H54 (cell line): ENCODE results near the gene GRAP2.
"Not testable (repeated sequence)": the region's sequence is repeated elsewhere in the genome, so short reads cannot be mapped to it uniquely, and the experiment has no call there.

ENCODE experiments used
- DNase-seq: peaks from one replicate; pipeline ENCODE4 v3.0.0; 2011; ENCODE audit warnings: low spot score, mixed read lengths; ENCODE audit not compliant: insufficient read length
- FAIRE-seq: peaks from 3 replicates; lab custom pipeline; 2011; peaks lifted over from hg19 to GRCh38; lab: Jason Lieb, UNC
- POLR2A ChIP-seq: IDR thresholded peaks from 2 replicates; pipeline ENCODE4 v1.6.1; 2011; ENCODE audit warnings: low read depth, mild to moderate bottlenecking, low read length

The GRAP2 gene

DNA sequence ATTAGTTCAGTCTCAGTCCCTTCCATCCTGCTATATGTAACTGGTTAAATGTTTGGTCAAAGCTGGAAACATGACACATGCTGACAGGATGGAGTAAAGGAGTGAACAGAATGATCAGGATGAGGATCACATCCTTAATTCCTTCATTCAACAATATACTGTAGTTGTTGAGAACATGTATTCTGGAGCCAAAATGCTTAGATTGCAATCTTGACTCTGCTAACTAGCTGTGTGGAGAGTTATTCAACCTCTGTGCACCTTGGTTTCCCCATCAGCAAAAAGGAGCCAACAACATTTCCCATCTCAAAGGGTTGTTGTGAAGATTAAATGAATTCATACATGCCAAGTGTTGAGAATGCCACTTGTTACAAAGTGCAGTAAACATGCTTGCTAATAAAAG, 20.2 kb upstream of the GRAP2 start:
- DNase-seq (no peak), FAIRE-seq (no peak)
- no peak for TF ChIP-seq POLR2A

DNA sequence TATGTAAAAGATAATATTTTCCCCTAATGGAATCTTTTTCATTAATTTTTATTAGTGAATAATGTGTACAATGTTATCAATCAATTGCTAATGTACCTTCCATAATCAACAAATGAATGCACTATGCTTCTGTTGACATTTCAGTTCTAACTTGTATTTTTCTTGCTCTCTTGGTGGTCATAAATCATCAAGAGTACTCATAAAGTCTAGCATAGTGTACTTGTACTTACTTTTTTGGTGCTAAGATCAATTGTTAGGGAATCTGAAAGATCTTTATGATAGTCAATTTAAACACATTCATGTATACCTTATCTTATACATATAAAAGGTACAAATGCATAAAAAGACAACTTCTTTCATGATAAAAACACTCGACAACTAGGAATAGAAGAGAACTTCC, 17.8 kb upstream of the GRAP2 start:
- DNase-seq: no peak
- no peak for FAIRE-seq
- no peak for TF ChIP-seq POLR2A

DNA sequence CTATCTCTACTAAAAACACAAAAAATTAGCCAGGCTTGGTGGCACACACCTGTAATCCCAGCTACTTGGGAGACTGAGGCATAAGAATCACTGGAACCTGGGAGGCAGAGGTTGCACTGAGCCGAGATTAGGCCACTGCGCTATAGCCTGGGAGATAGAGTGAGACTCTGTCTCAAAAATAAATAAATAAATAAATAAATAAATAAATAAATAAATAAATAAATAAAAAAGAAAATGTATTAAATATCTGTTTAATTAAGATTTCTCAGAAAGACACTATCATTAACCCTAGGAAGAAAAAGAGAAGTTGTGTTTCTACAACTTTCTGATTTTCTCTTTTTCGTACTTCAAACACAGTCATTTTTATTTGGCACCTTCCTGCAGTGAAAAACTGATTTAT, 11.0 kb upstream of the GRAP2 start:
- DNase-seq, FAIRE-seq: not testable (repeated sequence)

- DNase-seq (no peak), FAIRE-seq (no peak)
- no peak for TF ChIP-seq POLR2A
These were observed 7.4 kb upstream of the GRAP2 start, which contains the start of gene ENTHD1 for GRCh38 chr22:39893526-39893925. Gene ENTHD1, minus strand, starts transcription at chr22:39893760. Its CDS starts 6,012 bp downstream, at chr22:39887748.

GRCh38 chr22:39894554-39895092, 6.3 kb upstream of the GRAP2 start:
- DNase-seq: no peak
- no peak for TF ChIP-seq POLR2A
- FAIRE-seq: no peak

DNA sequence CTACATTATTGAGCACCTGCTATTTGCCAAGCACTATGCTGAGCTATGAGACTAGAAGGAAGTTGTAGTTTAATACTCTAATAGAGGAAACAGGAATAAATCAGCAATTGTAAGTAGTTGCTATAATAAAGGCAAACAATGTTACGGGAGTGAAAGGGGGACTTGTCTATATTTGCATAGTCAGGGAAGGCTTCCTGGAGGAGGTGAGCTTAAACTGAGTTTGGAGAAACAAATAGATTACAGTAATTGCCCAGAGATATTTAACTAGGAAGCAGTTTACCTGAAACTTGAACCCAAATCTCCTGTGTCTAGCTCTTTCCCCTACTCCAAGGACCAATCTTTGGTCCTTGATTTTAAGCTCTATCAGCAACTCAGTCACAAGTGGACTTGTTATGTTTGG, 5.2 kb upstream of the GRAP2 start:
- no peak for TF ChIP-seq POLR2A
- DNase-seq (no peak), FAIRE-seq (no peak)

- TF ChIP-seq POLR2A: no peak
- FAIRE-seq (no peak), DNase-seq (no peak)
These were observed 4.4 kb upstream of the GRAP2 start for GRCh38 chr22:39896313-39896996.

GRCh38 chr22:39897841-39898240, 3.0 kb upstream of the GRAP2 start:
- no peak for FAIRE-seq
- TF ChIP-seq POLR2A: no peak
- DNase-seq: no peak

DNA sequence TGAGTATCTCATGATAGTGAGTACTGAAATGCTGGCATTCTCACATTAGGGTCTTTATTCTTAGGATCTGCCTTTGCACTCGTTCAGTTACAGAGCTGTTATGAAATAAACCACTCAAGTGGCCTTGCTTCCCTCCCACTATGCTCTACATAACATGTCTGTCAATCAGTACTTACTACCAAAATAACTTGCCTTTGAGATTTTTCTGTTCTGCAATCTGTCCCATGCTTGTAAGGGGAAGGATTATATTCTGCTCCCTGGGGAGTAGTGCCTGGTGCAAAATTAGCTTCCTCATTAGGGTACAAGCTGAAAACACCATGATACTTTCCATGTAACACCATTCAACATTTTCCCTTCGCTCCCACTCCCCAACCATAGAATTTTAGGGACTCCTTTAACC, 1.9 kb upstream of the GRAP2 start:
- DNase-seq: no peak
- TF ChIP-seq POLR2A: no peak
- FAIRE-seq: no peak

GRCh38 chr22:39901565-39902146, 772 bp downstream of the GRAP2 start:
- no peak for DNase-seq
- no peak for FAIRE-seq
- TF ChIP-seq POLR2A: no peak

DNA sequence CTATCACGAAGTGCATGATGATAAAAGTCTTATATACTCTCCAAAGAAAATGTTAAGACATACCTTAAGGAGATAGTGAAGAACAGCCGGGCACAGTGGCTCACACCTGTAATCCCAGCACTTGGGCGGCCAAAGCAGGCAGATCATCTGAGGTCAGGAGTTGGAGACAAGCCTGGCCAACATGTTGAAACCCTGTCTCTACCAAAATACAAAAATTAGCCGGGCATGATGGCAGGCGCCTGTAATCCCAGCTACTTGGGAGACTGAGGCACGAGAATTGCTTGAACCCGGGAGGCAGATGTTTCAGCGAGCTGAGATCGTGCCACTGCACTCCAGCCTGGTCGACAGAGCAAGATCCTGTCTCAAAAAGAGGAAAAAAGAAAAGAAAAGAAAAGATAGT, 3.1 kb downstream of the GRAP2 start:
- FAIRE-seq, DNase-seq: not testable (repeated sequence)

GRCh38 chr22:39904862-39905261, 4.0 kb downstream of the GRAP2 start:
- no peak for TF ChIP-seq POLR2A
- no peak for FAIRE-seq
- no peak for DNase-seq

DNA sequence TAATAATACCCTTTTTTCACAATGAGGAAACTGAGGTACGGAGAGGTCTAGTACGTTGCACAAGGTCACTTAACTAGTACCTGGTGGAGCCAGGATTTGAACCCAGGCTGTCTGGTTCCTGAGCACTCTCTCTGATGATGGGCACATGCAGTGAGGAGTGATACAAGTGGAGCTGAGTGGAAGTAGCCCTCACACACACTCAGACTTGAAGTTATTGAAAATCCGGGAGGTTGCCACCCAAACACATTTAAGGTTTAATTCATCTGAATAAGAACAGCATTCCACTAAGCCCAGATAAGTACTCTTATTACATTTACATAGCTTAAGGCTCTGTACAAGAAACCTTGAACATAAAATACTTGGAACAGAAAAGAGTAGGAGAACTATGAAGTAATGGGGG, 4.8 kb downstream of the GRAP2 start:
- FAIRE-seq (no peak), DNase-seq (no peak)
- TF ChIP-seq POLR2A: no peak

GRCh38 chr22:39906207-39906606, 5.3 kb downstream of the GRAP2 start:
- DNase-seq: no peak
- TF ChIP-seq POLR2A: no peak
- no peak for FAIRE-seq

GRCh38 chr22:39907047-39907446, 6.2 kb downstream of the GRAP2 start:
- no peak for FAIRE-seq
- no peak for DNase-seq
- TF ChIP-seq POLR2A: no peak
